ENCODE results near the gene DDX23.

DDX23 gene

DNA sequence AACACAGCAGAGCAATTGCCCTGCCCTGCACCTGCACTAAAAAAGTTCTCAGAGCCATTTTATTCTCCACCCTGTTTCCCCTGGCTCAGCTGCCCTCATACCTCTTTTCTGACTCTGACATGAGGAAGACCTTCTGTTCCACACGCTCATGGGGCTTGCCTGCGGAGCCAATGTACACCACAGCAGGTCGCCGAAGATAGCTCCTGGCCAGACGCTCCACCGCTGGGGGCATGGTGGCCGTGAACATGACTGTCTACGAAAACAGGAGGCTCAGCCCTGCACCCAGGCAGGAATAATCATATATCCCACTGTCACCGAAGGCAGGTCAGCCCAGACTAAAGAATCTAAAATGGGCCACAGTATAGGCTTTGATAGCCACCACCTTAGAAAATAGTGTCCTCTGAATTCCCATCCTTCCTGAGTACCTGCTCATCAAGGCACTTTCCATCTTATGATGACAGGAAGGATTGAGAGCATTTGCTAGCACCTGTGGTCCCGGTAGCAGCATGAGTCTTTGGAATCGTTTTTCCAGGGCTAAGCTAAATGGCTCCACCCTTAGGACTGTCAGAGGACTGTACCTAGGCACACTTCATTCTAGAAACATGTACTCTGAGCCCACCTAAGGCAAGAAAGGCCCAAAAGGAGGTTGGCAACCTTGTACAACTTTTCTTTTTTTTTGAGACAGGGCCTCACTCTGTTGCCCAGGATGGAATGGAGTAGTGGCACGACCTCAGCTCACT lies 19.5 kb downstream of the DDX23 start:
- TF ChIP-seq, protein P1, sequence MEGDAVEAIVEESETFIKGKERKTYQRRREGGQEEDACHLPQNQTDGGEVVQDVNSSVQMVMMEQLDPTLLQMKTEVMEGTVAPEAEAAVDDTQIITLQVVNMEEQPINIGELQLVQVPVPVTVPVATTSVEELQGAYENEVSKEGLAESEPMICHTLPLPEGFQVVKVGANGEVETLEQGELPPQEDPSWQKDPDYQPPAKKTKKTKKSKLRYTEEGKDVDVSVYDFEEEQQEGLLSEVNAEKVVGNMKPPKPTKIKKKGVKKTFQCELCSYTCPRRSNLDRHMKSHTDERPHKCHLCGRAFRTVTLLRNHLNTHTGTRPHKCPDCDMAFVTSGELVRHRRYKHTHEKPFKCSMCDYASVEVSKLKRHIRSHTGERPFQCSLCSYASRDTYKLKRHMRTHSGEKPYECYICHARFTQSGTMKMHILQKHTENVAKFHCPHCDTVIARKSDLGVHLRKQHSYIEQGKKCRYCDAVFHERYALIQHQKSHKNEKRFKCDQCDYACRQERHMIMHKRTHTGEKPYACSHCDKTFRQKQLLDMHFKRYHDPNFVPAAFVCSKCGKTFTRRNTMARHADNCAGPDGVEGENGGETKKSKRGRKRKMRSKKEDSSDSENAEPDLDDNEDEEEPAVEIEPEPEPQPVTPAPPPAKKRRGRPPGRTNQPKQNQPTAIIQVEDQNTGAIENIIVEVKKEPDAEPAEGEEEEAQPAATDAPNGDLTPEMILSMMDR (IDR thresholded peaks at IDR 0.05; ENCODE audit: extremely low read depth, insufficient read depth, missing control alignments) = no peak
- in situ Hi-C loops (cut with MboI; ENCODE audit: low pct_unique_long_range_greater_than_20kb, low sequenced_read_pairs, unreplicated experiment) = no loop called here
- no peak for DNase-seq (ENCODE audit: low spot score)

DNA sequence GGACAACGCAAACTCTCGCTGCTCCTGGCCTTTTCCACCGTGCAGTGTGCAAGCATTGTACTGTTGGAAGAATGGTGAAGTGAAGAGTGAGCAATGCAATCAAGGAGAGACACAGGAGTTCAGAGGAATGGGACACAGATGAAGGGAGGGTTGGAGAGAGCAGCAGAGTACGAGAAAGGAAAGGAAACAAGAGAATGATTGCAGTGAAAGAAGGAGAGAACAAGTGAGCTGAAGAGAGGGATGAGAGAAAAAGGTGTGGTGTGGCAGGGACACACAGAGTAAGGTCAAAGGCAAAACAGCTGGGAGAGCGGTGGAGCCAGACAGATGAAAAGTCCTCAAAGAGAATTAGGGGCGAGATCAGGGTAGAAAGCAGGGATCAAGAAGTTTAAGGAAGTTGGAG lies 20.7 kb downstream of the DDX23 start:
- no peak for DNase-seq (ENCODE audit: low spot score)
- in situ Hi-C loops (cut with MboI; ENCODE audit: low pct_unique_long_range_greater_than_20kb, low sequenced_read_pairs, unreplicated experiment) = no loop called here
- TF ChIP-seq, protein P1 (IDR thresholded peaks at IDR 0.05; ENCODE audit: extremely low read depth, insufficient read depth, missing control alignments) = no peak

DNA sequence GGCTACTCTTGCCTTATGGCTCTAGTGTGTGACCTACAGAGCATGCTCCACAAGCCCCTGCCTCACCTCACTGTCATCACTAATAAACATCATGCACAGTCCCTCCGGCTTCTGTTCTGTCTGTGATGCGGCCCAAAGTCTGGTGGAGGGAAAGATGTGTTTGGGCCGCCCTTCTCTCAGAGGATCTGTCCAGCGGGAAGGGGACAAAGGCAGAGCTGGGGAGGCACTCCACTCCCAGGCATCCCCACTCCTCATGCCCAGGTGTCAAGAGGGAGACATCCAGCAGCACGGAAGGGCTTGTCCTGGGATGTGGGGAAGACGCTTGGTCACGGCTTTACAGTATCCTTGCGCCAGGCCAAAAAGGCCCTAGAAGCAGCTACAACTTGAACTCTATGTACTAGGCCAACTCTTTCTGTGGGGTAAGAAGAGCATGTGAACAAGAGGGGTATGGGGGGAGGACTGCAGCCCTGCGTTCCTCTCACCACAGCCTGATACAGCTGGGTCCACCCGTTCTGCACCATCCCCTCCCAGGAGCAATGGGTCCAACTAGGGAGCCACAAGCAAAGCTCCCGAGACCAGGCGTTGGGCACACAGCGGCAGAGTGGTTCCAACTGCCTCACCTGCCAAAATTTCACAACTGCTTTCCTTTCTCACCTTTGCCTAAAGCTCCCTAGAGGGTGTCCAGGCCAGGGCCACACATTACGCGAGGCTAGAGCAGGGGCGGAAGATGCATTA lies 23.0 kb downstream of the DDX23 start:
- in situ Hi-C loops (cut with MboI; ENCODE audit: low pct_unique_long_range_greater_than_20kb, low sequenced_read_pairs, unreplicated experiment) = no loop called here
- DNase-seq (ENCODE audit: low spot score) = no peak
- TF ChIP-seq, protein P1 (IDR thresholded peaks at IDR 0.05; ENCODE audit: extremely low read depth, insufficient read depth, missing control alignments) = no peak

DNA sequence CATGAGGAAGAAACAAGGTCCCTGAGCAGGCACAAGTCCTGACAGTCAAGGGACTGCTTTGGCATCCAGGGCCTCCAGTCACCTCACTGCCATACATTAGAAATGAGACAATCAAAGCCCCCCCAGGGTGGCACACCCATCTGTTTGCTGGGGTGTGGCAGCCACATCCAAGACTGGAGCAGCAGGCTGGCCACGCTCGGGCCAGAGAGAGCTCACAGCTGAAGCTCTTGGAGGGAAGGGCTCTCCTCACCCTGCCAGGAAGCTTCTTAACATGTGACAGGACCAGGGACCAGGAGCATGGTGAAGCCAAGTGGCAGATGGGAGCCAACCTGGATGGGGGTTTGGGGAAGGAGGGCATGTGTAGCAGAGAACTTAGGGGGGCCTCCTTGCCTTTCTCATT lies 23.7 kb downstream of the DDX23 start:
- TF ChIP-seq, protein P1 (IDR thresholded peaks at IDR 0.05; ENCODE audit: extremely low read depth, insufficient read depth, missing control alignments) = no peak
- in situ Hi-C loops (cut with MboI; ENCODE audit: low pct_unique_long_range_greater_than_20kb, low sequenced_read_pairs, unreplicated experiment) = no loop called here
- DNase-seq (ENCODE audit: low spot score) = no peak

DNA sequence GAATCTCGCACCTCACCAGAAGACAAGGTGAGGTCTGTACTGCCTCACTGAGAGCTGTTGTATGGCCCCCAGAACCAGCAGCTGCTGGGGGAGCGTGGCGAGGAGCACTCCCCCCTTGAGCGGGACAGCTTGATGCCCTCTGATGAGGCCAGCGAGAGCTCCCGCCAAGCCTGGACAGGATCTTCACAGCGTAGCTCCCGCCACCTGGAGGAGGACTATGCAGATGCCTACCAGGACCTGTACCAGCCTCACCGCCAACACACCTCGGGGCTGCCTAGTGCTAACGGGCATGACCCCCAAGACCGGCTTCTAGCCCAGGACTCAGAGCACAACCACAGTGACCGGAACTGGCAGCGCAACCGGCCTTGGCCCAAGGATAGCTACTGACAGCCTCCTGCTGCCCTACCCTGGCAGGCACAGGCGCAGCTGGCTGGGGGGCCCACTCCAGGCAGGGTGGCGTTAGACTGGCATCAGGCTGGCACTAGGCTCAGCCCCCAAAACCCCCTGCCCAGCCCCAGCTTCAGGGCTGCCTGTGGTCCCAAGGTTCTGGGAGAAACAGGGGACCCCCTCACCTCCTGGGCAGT lies 24.4 kb downstream of the DDX23 start:
- TF ChIP-seq, protein P1 (IDR thresholded peaks at IDR 0.05; ENCODE audit: extremely low read depth, insufficient read depth, missing control alignments) = no peak
- in situ Hi-C loops (cut with MboI; ENCODE audit: low pct_unique_long_range_greater_than_20kb, low sequenced_read_pairs, unreplicated experiment) = no loop called here
- DNase-seq (ENCODE audit: low spot score) = no peak

DNA sequence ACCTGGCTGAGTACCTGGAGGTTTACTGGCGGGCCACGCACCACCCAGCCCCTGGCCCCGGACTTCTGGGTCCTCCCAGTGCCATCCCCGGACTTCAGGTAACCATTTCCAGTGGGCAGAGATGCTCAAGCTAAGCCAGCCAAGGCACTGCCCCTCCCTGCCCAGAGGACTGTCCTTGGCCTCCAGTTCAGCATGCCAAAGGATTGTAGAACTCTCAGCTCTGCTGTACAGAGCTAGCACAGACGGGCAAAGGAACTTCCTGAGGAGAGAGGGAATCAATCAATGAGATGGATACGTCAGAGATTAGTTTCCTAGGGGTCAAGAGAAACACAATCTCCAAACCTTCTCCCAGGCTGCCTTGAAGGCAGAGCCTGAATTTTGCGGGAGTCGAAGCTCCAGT lies 24.9 kb downstream of the DDX23 start:
- DNase-seq (ENCODE audit: low spot score) = no peak
- TF ChIP-seq, protein P1 (IDR thresholded peaks at IDR 0.05; ENCODE audit: extremely low read depth, insufficient read depth, missing control alignments) = no peak
- in situ Hi-C loops (cut with MboI; ENCODE audit: low pct_unique_long_range_greater_than_20kb, low sequenced_read_pairs, unreplicated experiment) = no loop called here

Measured in GM13977 (cell line).